Right lobe of liver (tissue), 4 donors: ENCODE measurements around the gene DNAJC21.

Source experiments
- POLR2A ChIP-seq: fragments of 450-650 bp; IDR thresholded peaks from one replicate; pipeline ENCODE4 v1.6.1; 2017; ENCODE audit warnings: antibody characterized with exemption, mild to moderate bottlenecking
- TF ChIP-seq, protein P1 (sequence below), 4 donors: fragments of 200-600 bp in 3 of 4; fragments of 450-650 bp in 1 of 4; IDR thresholded peaks; one replicate each; pipeline versions ENCODE4 v1.5.1 to v1.8.0; 2016 to 2022; ENCODE audit warnings: antibody characterized with exemption in 4 of 4, mild to moderate bottlenecking in 2 of 4
- donor health status: DM: no; HTN: no; CAD: no.
- donor health status: DM: no; HTN: no; CAD: no.
- donor health status: DM: no; HTN: yes; CAD: no.

DNA sequence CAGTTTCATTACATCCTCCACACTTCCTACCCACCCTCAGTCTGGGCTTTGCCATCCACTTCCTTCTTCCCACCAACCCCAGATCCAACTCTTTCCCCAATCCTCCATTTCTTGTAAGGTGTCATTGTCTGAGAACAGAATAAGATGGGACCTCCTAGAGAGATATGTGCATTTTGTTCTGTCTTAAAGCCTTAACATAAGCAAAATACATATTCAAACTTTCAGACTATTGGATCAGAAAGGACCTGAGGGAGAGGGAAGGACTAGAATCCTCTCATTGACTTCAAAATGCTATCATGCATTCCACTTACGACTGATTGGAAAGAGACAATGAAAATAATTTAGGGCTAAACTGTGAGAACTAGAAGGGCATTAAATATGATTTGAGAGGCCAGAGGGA is 75.4 kb downstream of the DNAJC21 start:
- TF ChIP-seq, protein P1, sequence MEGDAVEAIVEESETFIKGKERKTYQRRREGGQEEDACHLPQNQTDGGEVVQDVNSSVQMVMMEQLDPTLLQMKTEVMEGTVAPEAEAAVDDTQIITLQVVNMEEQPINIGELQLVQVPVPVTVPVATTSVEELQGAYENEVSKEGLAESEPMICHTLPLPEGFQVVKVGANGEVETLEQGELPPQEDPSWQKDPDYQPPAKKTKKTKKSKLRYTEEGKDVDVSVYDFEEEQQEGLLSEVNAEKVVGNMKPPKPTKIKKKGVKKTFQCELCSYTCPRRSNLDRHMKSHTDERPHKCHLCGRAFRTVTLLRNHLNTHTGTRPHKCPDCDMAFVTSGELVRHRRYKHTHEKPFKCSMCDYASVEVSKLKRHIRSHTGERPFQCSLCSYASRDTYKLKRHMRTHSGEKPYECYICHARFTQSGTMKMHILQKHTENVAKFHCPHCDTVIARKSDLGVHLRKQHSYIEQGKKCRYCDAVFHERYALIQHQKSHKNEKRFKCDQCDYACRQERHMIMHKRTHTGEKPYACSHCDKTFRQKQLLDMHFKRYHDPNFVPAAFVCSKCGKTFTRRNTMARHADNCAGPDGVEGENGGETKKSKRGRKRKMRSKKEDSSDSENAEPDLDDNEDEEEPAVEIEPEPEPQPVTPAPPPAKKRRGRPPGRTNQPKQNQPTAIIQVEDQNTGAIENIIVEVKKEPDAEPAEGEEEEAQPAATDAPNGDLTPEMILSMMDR (IDR thresholded peaks at IDR 0.05) = no peak
- no peak for TF ChIP-seq POLR2A
